HG02763 (cell line): ENCODE measurements around the gene AMDHD2.
A peak's percentile ranks its signal among the peaks of the same experiment; 100 is the strongest.

ENCODE experiments used
- ATAC-seq: cut with Tn5 transposase; IDR thresholded peaks from one replicate; pipeline ENCODE4 v1.9.1; 2021; ENCODE audit warnings: mild to moderate bottlenecking, moderate library complexity; ENCODE audit not compliant: unreplicated experiment

The AMDHD2 gene

GRCh38 chr16:2498531-2499253 lies 21.5 kb upstream of the AMDHD2 start:
- no peak for ATAC-seq

- ATAC-seq: no peak
These were observed 20.7 kb upstream of the AMDHD2 start for GRCh38 chr16:2499454-2499853.

- ATAC-seq: no peak
These were observed 20.2 kb upstream of the AMDHD2 start for GRCh38 chr16:2499890-2500429.

- no peak for ATAC-seq
These were observed 19.7 kb upstream of the AMDHD2 start for GRCh38 chr16:2500430-2500917.

- peak; percentile 63 for ATAC-seq
These were observed 19.0 kb upstream of the AMDHD2 start for GRCh38 chr16:2500918-2501750.

- no peak for ATAC-seq
These were observed 17.9 kb upstream of the AMDHD2 start for GRCh38 chr16:2501946-2502895.

- ATAC-seq: no peak
These were observed 14.5 kb upstream of the AMDHD2 start for GRCh38 chr16:2505695-2506094.

GRCh38 chr16:2507052-2507659 lies 13.0 kb upstream of the AMDHD2 start:
- no peak for ATAC-seq

GRCh38 chr16:2507665-2508064 lies 12.5 kb upstream of the AMDHD2 start:
- no peak for ATAC-seq

- no peak for ATAC-seq
These were observed 11.3 kb upstream of the AMDHD2 start for GRCh38 chr16:2508722-2509400.

- ATAC-seq: no peak
These were observed 8.9 kb upstream of the AMDHD2 start for GRCh38 chr16:2511128-2511800.

GRCh38 chr16:2511996-2512734 lies 8.0 kb upstream of the AMDHD2 start:
- no peak for ATAC-seq

GRCh38 chr16:2512735-2513404 lies 7.3 kb upstream of the AMDHD2 start:
- no peak for ATAC-seq

- ATAC-seq: peak; percentile 67
These were observed 6.5 kb upstream of the AMDHD2 start, which contains the start of gene ATP6V0C for GRCh38 chr16:2513405-2514332. Gene ATP6V0C, plus strand, starts transcription at chr16:2513952. Its CDS starts 152 bp downstream, at chr16:2514104.

- no peak for ATAC-seq
These were observed 5.6 kb upstream of the AMDHD2 start for GRCh38 chr16:2514333-2515179.
